Measurements from ENCODE around the gene ASCL5. TPM values are rescaled to one million over a fixed set of nuclear protein-coding genes. Genes with fewer than 3 reads are reported as not detected.

ASCL5 gene
- total RNA-seq, 1 donor from 2014 or later, result not detected

DNA sequence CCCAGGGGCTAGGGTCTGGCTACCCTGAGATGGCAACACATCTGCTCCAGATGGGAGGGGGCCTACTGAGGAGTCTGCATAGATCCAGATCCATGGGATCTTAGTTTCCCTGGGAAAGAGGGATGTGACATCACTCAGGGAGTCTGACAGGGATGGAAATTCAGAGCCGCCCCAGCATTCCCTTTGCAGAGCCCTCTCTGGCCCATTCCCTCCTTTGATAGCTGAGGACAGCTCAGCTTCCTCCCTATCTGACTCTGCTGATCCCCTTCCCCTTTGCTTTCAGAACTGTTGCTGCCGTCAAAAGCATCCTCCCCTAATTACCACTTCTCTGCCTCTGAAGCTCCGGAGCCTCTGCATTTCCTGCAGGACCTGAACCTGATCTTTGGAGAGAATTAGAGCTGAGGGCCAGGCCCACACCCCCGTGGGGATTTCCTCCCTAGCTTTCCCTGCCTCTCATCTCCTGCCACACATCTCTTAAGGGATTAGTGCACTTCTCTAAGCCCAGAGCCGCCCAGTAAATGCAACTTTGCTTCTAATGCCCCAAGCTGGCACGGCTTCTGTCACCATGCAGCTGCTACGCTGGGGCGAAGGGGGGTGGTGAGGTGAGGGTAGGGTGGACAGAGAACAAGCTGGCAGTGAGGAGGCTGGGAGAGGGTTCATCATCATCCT lies 9.5 kb upstream of the ASCL5 start:
- DNase-seq, result peak; percentile 76

DNA sequence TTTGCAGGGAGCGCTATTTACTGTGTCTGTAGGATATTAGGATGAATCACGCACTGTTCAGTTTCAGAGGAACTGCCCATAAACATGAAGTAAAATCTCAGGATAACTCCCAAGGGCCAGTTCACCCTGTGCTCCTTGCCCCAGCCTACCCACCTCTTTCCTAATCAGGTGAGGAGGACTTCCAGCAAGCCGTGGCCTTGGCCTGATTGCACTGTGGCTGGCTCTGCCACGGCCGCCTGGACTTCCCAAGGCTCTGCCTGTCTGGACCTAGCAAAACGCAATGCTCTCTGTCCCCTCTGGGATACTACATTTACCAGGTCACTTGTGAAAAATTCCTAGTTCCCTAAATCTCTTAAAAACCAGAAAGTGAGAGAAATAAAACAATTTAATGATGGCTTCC lies 7.4 kb upstream of the ASCL5 start:
- no peak for DNase-seq

DNA sequence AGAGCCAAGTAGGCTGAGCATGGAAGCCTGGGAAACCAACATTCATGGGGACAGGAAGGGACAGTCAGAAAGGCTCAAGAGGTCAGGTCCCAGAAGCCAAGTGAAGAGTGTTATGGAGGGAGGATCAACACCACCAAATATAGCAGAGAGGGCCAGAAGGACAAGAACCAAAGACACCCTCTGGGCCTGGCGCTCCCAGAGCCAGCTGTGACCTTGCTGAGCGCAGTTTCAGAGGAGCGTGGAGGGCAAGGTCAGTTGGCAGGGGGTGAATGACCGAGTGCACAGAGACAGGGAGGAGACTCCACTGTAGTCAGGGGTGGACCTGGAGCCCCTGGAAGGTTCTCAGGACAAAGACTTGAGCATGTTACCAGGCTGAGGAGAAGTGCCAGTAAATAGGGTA lies 4.4 kb upstream of the ASCL5 start:
- no peak for DNase-seq

DNA sequence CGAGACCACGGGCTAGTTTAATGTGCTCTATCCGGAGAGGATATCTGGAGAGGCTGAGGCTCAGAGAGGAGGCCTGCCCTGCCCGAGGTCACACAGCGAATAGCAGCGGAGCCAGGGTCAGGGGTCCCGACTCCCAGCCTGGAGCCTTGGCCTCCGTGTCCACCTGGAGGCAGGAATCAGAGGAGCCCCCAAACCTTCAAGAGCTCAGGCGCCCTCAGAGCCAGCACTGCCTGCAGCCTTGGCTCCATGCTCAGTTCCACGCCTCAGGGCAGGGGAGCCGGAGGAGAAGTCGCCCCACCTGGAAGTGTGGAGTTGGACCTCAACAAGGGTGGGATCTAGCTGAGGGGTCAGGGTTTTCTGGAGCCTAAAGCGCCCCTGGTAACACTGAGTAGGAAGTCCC lies 2.0 kb upstream of the ASCL5 start:
- no peak for DNase-seq

DNA sequence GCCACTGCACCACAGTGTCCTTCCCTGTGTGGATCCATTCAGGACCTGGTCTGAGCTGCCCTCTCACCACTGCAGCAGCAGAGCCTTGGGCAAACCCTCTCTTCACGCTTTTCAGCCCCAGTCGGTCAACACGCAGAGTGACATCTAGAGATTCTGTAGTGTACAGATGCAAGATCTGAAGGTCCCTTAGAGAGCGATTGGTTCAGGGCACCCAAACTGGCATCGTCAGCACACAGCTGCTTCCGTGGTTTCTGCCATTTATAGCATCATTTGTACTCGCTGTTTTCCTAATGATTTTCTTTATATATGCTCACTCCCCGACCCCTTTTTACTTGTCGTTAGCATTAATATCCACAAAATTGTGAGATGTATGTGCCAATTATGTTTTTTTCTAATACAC lies 1.5 kb upstream of the ASCL5 start:
- DNase-seq, result no peak

DNA sequence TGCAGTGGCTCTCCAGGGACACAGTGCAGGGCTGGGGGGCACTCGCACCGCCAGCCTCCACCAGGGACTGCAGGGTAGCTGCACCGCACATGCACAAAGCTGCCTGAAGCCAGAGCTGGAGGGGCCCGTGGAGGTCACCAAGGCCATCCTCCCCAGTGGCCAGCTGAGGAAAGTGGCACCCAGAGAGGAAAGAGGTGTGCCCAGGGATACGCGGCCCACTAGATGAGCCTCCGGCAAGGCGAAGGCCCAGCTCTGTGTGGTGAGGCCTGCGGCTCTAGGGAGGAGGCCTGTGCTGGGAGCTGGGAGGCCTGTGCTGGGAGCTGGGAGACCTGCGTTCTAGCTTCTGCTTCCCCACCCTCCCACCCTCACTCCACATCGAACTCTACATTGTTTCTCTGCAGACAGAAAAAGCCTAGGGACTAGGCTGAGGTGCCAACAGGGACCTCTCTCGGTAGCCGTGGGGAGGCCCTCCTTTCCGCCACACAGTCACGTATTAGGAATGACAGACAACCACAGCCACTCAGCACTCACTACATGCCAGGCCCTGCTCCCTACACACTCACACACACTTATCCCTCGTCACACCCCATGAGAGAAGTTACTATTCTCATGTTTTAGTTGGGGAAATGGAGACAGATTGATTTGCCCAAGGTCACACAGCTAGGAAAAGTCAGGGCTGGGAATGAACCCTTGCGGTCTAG lies 921 bp upstream of the ASCL5 start:
- DNase-seq, result no peak

DNA sequence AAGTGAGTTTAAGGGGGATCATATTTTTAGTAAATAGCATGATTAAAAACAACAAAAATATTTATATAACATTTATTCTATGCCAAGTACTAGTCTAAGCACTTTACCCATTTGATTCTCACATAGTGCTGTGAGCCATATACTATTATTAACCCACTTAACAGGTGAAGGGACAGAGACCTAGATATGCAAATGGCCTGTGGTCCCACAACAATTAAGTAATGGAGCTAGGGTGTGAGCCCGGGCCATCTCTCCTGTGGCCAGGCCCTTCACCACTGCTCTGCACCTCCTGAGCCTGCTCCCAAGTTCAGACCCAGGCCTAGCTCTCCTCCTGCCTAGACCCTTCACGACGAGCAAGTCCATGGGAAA lies 537 bp downstream of the ASCL5 start:
- DNase-seq, result no peak

DNA sequence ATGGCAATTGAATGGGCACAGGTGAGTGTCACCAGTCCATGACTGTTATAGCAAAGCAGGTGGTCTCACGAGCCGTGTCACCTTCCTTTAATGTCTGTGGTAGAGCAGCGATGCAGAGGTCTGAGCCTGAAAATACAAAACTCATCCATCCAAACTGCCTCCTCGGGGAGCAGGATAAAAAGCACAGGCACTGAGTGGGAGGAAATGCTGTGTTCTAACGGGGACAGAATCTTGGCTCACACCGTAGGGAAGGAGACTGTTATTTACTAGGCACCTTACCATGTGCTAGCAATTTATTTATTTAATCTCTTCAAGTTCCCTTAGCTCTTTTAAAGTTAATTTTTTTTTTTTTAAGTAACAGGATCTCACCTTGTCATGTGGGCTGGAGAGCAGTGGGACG lies 1.2 kb downstream of the ASCL5 start:
- peak; percentile 51 for DNase-seq

DNA sequence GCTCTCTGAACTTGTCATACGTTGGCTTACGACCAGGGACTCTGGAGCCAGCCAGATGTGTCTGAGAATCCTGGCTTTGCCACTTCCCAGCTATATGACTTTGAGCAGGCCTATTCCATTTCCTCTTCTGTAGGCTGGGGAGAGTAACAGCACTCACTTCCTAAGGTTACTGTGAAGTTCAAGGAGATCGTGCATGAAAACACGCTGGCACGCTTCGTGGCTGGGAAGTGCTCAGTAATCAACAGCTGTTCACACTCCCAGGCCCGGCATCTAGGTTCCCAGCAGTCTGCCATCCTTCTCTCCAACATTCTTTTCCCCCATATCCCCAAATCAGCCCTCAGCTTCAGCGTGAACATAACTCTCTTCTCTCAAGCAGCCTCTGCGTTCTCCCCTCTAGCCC lies 2.0 kb downstream of the ASCL5 start:
- DNase-seq, result peak; percentile 79

DNA sequence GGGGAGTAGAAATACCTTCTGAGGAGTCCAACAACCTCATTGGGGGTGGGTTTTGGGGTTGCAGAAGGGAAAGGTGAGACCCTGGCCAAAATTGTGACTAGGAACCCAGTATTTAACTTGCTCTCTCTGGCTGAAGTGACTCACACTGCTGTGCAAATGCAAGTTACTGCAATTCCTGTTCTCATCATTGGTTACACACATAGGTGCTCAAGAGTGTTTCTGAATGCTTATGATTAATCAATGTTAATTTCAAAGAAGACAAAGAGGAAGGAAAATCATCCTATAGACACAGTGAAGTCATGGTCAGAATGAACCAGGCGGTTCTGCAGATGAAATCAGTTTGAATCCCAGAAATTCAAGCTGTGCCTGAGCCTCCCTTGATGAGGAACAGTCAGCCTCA lies 3.1 kb downstream of the ASCL5 start:
- no peak for DNase-seq

DNA sequence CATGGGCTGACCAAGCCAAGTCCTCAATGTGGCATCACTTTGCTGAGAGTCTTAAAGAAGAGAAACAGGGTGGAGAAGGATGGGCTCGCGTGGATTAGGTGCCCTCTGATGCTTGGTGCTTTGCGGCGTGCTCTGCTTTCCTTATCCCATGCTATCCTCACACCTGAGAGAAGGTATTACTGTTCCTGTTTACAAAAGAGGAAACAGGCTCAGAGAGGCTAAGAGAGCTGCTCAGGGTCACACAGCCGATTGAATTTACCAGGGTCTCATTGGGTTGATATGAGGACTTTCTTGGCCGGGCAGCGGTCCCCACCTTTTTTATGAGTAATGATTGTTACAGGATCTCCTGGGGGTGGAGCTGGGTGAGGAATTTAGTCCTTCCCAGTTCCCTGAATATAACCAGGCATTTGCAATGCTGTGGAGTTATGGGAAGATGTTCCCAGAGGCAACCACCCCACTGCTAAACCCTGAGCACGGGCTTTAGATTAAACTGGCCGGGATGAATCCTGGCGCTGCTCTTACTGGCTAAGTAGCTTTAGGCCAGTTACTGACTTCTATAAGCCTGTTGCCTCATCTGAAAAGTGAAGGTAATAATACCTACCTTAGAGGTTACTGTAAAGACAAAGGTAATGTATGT lies 4.5 kb downstream of the ASCL5 start:
- no peak for DNase-seq

DNA sequence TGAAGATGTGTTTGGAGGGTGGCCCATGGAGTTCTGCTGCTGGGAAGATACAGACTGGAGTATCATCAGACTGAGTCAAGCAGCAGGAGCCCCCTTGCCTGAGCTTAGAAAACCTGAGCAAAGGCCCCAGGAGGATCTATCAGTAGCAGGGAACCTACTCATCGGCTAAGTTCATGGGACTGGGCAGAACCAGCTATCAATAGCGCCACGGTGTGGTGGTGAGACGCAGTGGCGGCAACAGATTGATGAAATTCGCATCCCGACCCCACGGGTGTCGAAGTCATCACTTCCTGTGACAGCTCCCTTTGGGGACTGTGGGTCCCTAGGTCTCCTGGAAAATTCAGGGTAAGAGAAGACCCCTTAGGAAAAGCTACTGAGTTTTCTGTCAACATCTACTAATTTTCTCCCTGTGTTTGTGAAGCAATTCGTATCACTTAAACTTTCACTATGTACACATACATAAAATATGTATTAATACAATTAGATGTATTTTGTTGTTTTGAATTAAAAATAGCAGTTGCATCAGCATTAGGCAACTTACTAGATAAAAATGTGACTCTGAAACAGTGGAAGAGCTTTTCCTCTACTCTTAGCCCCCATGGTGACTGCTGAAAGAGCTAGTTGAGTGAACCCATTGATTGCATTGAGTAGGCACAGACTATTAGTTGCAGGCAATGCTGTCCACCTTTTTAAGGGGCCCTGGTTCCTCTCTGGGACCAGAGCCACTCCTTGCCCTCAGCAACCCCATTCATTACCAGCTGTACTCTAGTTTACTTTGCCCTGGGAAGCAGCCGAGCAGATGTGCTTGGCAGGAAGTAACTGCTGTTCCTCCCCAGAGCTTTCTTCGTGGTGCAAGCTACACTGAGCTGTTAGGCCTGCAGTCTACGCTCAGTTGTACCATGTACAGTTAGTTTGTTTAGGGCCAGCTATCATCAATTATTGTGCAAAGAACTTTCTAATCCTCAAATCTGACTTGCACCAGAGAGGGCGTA lies 7.5 kb downstream of the ASCL5 start:
- DNase-seq, result peak; percentile 51

DNA sequence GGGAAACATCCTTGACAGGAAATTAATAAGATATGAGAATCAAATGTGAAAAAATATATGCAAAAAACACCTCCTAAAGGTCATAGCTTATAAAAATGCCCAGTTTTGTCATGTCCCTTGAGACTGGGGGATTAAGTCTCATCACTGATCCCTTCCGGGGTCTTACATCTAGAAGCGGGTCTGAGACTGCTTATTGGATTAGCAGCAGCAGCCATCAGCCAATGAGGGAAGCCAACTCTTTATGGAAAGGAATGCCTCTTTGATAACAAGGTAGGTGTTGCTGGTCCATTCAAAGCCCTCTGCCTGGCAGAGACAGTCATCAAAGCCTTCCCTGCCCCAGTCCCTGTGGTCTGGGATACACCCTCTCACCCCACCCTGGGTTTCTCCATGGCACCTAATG lies 10.9 kb downstream of the ASCL5 start:
- no peak for DNase-seq

DNA sequence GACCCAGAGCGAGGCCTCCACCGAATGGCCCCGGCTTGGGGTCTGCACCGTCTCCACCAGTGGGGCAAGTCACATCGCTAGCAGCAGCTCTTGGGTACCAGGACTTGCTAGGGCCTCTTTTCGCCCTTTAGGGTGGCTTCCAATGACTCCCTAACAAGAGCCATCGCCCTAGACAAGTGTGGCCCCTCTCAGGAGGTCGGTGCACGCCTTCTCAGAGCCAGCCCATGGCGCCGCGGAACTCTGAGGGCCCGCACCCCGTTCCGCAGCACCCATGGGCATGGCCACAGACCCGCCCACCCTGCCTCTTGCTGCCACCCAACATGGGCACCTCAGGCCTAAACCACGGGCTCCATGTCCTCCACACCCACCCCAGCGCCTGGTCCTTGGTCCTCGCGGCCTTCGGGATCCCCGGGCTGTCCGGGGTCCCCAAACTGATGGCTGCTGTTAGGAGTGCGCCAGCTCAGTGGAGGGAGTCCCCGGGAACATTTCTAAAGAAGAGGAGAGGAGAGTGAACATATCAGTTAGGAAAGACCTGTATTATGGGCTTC lies 11.5 kb downstream of the ASCL5 start:
- no peak for DNase-seq

DNA sequence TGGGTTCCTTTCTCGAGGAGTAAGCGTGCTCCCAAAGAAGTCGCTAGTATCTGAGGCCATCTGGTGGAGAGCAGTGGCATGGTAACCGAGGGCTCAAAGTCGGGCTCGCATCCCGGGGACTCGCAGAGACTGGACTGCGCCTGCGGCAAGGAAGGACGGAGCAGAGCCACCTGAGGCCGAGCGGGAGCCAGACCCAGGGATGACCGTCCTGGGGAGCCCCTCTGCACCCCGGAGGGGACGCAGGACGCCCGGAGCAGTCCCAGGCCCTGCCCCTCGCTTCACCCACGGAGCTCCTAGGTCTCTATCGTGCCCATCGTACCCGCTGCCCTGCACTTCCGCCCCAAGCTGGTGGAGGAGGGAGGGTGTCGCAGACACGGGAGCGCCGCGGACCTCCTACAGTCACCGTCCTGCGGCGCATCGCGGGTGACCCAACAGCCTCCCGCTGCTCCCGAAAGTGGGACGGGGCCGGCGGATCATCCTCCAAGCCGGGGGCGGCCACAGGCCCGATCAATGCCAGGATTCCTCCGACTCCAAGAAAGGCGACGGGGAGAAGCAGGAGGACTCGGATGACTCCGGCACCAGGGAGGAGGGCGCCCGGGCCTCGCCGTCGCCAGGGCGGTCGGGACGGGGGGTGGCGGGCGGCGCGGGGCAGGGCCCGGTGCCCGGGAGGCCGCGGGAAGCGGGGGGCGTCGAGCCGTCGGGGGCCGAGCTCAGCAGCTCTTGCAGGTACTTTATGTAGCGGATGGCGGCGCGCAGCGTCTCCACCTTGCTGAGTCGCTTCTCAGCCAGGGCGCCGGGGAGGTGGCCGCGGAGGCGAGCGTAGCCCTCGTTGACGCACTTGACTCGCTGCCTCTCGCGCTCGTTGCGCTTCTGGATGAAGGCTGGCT lies 12.5 kb downstream of the ASCL5 start:
- DNase-seq, result peak; percentile 97

DNA sequence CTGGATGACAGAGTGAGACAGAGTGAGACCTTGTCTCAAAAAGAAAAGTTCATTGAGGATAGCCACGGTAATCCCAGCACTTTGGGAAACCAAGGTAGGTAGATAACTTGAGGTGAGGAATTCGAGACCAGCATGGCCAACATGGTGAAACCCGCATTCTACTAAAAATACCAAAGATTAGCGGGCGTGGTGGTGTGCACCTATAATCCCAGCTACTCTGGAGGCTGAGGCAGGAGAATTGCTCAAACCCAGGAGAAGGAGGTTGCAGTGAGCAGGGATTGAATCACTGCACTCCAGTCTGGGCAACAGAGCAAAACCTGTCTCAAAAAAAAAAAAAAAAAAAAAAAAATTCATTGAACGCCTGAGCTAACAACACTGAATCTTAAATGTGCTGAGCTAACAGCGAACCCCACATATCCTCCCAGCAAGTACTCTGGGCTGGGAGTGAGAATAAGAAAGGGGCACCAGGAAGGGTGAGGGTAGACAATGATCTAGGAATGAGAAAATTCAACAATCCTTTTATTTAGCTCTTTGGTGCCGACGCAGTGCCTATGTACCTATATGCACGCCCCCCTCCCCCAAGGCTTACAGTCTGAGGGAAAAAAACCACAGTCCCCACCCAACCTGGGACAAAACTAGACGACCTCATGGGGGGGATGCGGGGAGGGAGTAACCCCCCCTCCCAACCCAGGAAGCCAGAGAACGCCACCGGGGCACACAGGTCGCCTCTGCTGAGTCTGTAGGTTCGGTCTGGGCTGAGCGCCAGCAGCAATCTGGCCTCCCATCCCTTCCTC lies 13.3 kb downstream of the ASCL5 start:
- no peak for DNase-seq

DNA sequence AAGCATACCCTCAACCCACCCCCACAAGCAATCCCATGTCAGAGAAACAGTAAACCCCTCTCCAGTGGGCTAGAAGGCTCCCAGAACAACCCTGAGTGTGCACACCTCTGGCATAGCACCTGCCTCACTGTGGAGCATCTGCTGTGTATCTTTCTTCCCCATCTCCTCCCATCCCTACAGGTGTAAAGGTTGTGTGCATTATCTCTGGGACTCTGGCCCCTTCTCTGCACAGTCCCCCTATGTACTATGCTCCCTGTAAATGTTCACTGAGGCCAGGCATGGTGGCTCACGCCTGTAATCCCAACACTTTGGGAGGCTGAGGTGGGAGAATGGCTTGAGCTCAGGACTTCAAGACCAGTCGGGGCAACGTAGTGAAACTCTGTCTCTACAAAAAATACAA lies 14.1 kb downstream of the ASCL5 start:
- DNase-seq, result no peak

DNA sequence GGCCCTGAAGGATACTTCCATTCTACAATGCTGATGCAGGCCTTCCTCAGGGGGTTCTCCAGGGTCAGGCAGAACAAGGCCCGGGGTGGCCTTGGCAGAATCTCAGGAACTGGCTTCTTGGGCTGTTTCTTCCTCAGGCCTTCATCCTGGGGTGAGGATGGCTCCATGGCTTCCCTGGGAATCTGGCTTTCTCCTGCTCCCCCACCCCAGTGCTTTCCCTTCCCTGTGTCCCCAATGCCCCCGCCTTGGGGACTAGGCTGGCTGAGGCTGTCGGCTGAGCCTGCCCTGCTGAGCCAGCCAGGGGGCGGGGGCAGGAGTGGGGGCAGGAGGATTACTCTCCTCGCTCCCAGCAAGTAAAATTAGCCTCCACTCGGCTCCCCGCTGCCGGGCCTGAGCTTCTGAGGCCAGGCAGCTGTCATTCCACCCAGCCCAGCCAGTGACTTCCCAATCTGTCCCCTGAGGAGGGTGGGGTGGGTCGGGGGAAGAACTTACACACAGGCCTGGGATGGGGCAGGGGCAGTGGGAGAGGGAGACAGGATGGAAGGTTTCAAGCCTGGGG lies 14.7 kb downstream of the ASCL5 start, which contains the start of gene CACNA1S:
CACNA1S (minus strand) TSS at position 254 of the 559 bp plus-strand sequence; CDS start at position 167, 87 bp downstream.
- peak; percentile 89 for DNase-seq

DNA sequence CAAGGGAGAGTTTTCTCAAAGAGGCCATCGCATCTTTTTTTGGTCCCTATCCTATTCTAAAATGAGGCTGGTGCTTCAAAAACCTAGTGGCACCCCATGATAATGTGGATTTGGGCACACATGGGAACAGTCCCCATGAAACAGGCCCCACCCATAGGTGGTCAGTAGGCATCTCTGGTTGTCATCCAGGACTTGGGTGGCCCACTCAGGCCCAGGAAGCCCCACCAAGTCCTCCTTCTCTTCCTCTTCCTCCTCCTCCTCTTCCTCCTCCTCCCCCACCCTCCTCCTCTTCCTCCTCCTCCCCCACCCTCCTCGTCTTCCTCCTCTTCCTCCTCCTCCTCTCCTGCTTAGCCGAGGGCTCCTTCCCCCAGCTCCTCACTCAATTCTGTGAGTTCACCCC lies 15.3 kb downstream of the ASCL5 start:
- DNase-seq, result no peak

DNA sequence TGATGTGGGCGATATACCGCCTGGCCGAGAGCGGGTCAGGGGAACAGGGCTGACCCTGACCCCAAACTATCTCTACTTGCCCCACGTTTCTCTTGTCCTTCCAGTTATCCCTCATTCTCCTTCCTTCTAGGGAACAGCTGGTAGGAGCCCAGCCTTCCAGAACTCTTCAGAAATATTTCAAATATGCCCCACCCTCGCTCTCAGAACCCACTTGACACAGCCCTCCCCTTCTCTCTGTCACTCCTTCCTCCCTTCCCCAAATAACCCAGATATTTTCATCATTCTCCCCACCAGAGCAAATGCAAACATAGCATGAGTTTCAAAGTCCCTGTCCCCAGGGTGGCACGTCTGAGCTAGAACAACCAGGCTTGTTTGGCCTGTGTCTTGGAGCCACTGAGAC lies 15.8 kb downstream of the ASCL5 start:
- DNase-seq, result peak; percentile 67
